GM12873 (cell line): ENCODE results near the gene SLC25A1.

Experiments used
- TF ChIP-seq, protein P1 (sequence below): IDR thresholded peaks from 2 replicates; pipeline ENCODE4 v1.5.1; 2012; ENCODE audit warnings: low read depth, mild to moderate bottlenecking, moderate library complexity, low read length, control low read depth; ENCODE audit not compliant: insufficient read depth; ENCODE audit errors: missing control alignments

SLC25A1 gene

DNA sequence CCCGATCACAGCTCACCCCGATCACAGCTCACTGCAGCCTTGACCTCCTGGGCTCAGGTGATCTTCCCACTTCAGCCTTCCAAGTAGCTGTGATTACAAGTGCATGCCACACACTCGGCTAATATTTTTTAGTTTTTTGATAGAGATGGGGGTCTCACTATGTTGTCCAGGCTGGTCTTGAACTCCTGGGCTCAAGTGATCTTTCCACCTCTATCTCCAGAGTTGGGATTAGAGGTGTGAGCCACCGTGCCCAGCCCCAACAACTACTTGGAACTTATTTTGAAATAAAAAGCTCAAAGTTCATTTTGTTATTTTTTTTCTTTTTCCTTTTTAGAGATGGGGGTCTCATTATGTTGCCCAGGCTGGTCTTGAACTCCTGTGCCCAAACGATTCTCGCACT, 27.8 kb upstream of the SLC25A1 start:
- TF ChIP-seq, protein P1, sequence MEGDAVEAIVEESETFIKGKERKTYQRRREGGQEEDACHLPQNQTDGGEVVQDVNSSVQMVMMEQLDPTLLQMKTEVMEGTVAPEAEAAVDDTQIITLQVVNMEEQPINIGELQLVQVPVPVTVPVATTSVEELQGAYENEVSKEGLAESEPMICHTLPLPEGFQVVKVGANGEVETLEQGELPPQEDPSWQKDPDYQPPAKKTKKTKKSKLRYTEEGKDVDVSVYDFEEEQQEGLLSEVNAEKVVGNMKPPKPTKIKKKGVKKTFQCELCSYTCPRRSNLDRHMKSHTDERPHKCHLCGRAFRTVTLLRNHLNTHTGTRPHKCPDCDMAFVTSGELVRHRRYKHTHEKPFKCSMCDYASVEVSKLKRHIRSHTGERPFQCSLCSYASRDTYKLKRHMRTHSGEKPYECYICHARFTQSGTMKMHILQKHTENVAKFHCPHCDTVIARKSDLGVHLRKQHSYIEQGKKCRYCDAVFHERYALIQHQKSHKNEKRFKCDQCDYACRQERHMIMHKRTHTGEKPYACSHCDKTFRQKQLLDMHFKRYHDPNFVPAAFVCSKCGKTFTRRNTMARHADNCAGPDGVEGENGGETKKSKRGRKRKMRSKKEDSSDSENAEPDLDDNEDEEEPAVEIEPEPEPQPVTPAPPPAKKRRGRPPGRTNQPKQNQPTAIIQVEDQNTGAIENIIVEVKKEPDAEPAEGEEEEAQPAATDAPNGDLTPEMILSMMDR, result no peak

DNA sequence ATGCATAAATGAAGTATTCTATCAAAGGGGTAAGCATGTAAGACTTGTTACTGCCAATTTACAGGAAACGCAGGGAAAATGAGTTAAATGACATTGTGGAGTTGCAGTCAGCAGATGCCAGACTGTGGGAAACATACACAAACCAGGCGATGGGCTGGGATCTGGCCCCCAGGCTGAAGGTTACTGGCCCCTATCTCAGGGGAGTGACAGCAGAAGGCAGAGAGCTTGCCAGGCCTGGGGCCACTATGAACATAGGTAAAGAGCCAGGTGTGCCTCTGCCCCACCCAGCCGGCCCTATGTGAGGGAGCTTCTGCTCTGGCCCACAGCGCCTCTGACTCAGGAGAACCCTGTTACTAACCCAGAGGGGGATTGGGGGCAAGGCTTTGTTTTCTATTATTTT, 26.1 kb upstream of the SLC25A1 start:
- TF ChIP-seq, protein P1, result no peak

GRCh38 chr22:19203834-19204233, 25.3 kb upstream of the SLC25A1 start:
- TF ChIP-seq, protein P1, result no peak

GRCh38 chr22:19201869-19202798, 23.6 kb upstream of the SLC25A1 start:
- TF ChIP-seq, protein P1, result no peak

- TF ChIP-seq, protein P1, result no peak
Measured at GRCh38 chr22:19201130-19201868, 22.8 kb upstream of the SLC25A1 start.

DNA sequence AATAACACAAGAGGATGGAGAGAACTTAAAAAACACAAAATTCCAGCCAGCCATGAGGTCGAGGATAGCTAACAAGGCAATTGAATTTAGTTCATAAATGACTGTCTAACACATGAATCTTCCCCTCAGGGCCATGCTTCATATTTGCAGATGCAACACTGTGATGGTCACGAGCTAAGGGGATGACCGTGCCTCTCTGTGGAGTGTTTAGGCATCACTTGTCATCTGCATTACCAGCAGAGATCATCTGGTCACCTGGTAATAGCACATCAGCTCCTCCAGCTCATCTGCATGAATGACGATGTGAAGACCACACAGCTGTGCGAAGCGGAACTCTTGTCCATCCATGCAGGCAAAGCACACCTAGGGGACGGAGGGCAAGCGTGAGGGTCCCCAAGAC, 20.9 kb upstream of the SLC25A1 start:
- TF ChIP-seq, protein P1, result no peak
